ENCODE results near the gene LFNG. TPM values are rescaled to one million over a fixed set of nuclear protein-coding genes. Genes with fewer than 3 reads are reported as not detected.

LFNG gene
- total and polyA plus RNA-seq, 9 of the 15 experiments (the other 6 are each of a cell fraction or from before 2014, with no cell fraction given), result 0.03 to 0.89 (median 0.25) TPM; not detected in 1

- Histone ChIP-seq H3K4me2 (ENCODE audit: insufficient read depth, low read length) (no peak overlapping the region), H3K36me3 (ENCODE audit: control insufficient read depth, insufficient read depth, low read length) (no peaks in the 10 kb centered on the region), H3K4me1 (replicated peaks in 1 of 2; ENCODE audit: control insufficient read depth in 2 of 2, insufficient read depth in 2 of 2, low read length in 2 of 2) (peaks cover 0 to 89% of the 10 kb centered on the region in 2 experiments), H3K27ac (ENCODE audit: extremely low read depth, low read depth, low read length) (no peak overlapping the region), H4K20me1 (replicated peaks; ENCODE audit: control insufficient read depth, insufficient read depth, low read length) (peaks cover 4% of the 10 kb centered on the region), H2AFZ (ENCODE audit: low read depth, low read length) (no peak overlapping the region), H3K9me3 (replicated peaks; ENCODE audit: control insufficient read depth, insufficient read depth, low read depth, low read length) (no peaks in the 10 kb centered on the region), H3K9me1 (ENCODE audit: control insufficient read depth, insufficient read depth, low read length) (no peaks in the 10 kb centered on the region), H3K27me3 (ENCODE audit: control insufficient read depth in 2 of 2, insufficient read depth in 2 of 2, low read length in 2 of 2) (peaks cover 0 to 25% of the 10 kb centered on the region in 2 experiments; a peak in 2 of 5 replicates), H3K79me2 (ENCODE audit: control insufficient read depth, insufficient read depth, low read length) (no peaks in the 10 kb centered on the region), H3K4me3 (no peak overlapping the region), H3K9ac (ENCODE audit: insufficient read depth in 1 of 2, low read depth in 2 of 2, low read length in 2 of 2) (no peak overlapping the region)
- TF ChIP-seq ZNF347 (CRISPR knock-in tag; IDR thresholded peaks at IDR 0.05; ENCODE audit: low read depth) (no peak), DACH1 (IDR thresholded peaks at IDR 0.05; ENCODE audit: partially characterized antibody) (no peak), ZC3H11A (IDR thresholded peaks at IDR 0.05; ENCODE audit: low read depth, low read length) (no peak), PREB (CRISPR knock-in tag; IDR thresholded peaks at IDR 0.05) (no peak), ETV5 (CRISPR knock-in tag; IDR thresholded peaks at IDR 0.05; ENCODE audit: low read depth) (no peak), BACH1 (tag; IDR thresholded peaks at IDR 0.05) (no peak), FOXP4 (CRISPR knock-in tag; IDR thresholded peaks at IDR 0.05; ENCODE audit: borderline replicate concordance) (no peak), DMBX1 (CRISPR knock-in tag; IDR thresholded peaks at IDR 0.05; ENCODE audit: borderline replicate concordance) (no peak), RBM17 (IDR thresholded peaks at IDR 0.05; ENCODE audit: borderline replicate concordance, low read depth, low read length) (no peak), MNT (conservative IDR thresholded peaks at IDR 0.05) (no peak), TBP (optimal IDR thresholded peaks at IDR 0.05; ENCODE audit: low read depth, low read length) (no peak), RNF2 (IDR thresholded peaks at IDR 0.05) (no peak), DIDO1 (tag; IDR thresholded peaks at IDR 0.05; ENCODE audit: low read depth) (no peak), CBFA2T2 (conservative IDR thresholded peaks at IDR 0.05) (no peak)
- intact Hi-C loops (cut with micrococcal nuclease) (no loop called here), in situ Hi-C loops (cut with MboI) (no loop called here)
- BruUV-seq (replicated peaks), result no TSS peak
- whole genome bisulfite sequencing (ENCODE audit: insufficient coverage, low coverage, missing lambda C conversion rate), result 19% methylated on average over 4 of the region's 12 CpGs
- FAIRE-seq (no peak), DNase-seq (ENCODE audit: extremely low read depth in 1 of 4, low spot score in 3 of 4) (no peak), ATAC-seq (no peak)
- ChIA-PET POLR2A (interaction anchor here (0.7 to 1.2 kb wide), 2 partner anchors 12 to 13 kb away, joined by 3 read pairs; no protein-coding TSS in a partner anchor), CTCF (ENCODE audit: low intra/inter-chr PET ratio) (no interaction called here)
Observed at GRCh38 chr7:2520761-2521290, 1.3 kb downstream of the LFNG start.
